Measurements from ENCODE around the gene ATP8A2. TPM values are rescaled to one million over a fixed set of nuclear protein-coding genes. Genes with fewer than 3 reads are reported as not detected.

Gene ATP8A2
- total and polyA plus RNA-seq, 10 of the 15 experiments (the other 5 are each of a cell fraction or from before 2014, with no cell fraction given), result 0.01 to 0.04 (median 0.04) TPM; not detected in 7

GRCh38 chr13:25652764-25653163, 281.0 kb downstream of the ATP8A2 start:
- Histone ChIP-seq H3K4me2 (ENCODE audit: control insufficient read depth, insufficient read depth) (no peak overlapping the region), H3K27me3 (replicated peaks in 1 of 2; ENCODE audit: control insufficient read depth in 2 of 2, insufficient read depth in 2 of 2, low read length in 1 of 2) (no peaks in the 10 kb centered on the region), H2AFZ (ENCODE audit: control insufficient read depth, low read depth, low read length) (no peak overlapping the region), H3K27ac (ENCODE audit: control insufficient read depth, insufficient read depth) (no peak overlapping the region), H3K9me3 (replicated peaks; ENCODE audit: control insufficient read depth, insufficient read depth, low read length) (no peaks in the 10 kb centered on the region), H3K4me1 (ENCODE audit: control insufficient read depth, insufficient read depth, low read length) (no peaks in the 10 kb centered on the region), H3K9ac (ENCODE audit: control insufficient read depth, insufficient read depth, low read length) (no peak overlapping the region), H4K20me1 (ENCODE audit: control insufficient read depth, insufficient read depth) (no peaks in the 10 kb centered on the region), H3K36me3 (ENCODE audit: control insufficient read depth in 2 of 2, insufficient read depth in 2 of 2, low read length in 1 of 2) (no peaks in the 10 kb centered on the region), H3K4me3 (no peak overlapping the region), H3K79me2 (ENCODE audit: control insufficient read depth, insufficient read depth, low read length) (no peaks in the 10 kb centered on the region)
- POLR2A ChIA-PET, result no interaction called here
- in situ Hi-C loops (cut with MboI) (no loop called here), intact Hi-C loops (cut with micrococcal nuclease; ENCODE audit: unreplicated experiment) (no loop called here)
- DNase-seq (ENCODE audit: low read depth, low spot score) (no peak), ATAC-seq (no peak), FAIRE-seq (no peak)
- no peak for TF ChIP-seq POLR2AphosphoS5 (IDR thresholded peaks at IDR 0.05; ENCODE audit: low read length)
- TF ChIP-seq MEF2A (IDR thresholded peaks at IDR 0.05; ENCODE audit: insufficient read depth, low read depth, low read length), result no peak
- no peak for TF ChIP-seq RUNX3 (IDR thresholded peaks at IDR 0.05; ENCODE audit: low read length)
- no peak for TF ChIP-seq JUND (IDR thresholded peaks at IDR 0.05; ENCODE audit: low read depth, low read length)
- TF ChIP-seq, protein P1, sequence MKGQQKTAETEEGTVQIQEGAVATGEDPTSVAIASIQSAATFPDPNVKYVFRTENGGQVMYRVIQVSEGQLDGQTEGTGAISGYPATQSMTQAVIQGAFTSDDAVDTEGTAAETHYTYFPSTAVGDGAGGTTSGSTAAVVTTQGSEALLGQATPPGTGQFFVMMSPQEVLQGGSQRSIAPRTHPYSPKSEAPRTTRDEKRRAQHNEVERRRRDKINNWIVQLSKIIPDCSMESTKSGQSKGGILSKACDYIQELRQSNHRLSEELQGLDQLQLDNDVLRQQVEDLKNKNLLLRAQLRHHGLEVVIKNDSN (IDR thresholded peaks at IDR 0.05; ENCODE audit: borderline replicate concordance, extremely low read length, insufficient read depth, low read depth, low read length), result no peak
- TF ChIP-seq PML (IDR thresholded peaks at IDR 0.05; ENCODE audit: low read length), result no peak
- TF ChIP-seq, protein P2, sequence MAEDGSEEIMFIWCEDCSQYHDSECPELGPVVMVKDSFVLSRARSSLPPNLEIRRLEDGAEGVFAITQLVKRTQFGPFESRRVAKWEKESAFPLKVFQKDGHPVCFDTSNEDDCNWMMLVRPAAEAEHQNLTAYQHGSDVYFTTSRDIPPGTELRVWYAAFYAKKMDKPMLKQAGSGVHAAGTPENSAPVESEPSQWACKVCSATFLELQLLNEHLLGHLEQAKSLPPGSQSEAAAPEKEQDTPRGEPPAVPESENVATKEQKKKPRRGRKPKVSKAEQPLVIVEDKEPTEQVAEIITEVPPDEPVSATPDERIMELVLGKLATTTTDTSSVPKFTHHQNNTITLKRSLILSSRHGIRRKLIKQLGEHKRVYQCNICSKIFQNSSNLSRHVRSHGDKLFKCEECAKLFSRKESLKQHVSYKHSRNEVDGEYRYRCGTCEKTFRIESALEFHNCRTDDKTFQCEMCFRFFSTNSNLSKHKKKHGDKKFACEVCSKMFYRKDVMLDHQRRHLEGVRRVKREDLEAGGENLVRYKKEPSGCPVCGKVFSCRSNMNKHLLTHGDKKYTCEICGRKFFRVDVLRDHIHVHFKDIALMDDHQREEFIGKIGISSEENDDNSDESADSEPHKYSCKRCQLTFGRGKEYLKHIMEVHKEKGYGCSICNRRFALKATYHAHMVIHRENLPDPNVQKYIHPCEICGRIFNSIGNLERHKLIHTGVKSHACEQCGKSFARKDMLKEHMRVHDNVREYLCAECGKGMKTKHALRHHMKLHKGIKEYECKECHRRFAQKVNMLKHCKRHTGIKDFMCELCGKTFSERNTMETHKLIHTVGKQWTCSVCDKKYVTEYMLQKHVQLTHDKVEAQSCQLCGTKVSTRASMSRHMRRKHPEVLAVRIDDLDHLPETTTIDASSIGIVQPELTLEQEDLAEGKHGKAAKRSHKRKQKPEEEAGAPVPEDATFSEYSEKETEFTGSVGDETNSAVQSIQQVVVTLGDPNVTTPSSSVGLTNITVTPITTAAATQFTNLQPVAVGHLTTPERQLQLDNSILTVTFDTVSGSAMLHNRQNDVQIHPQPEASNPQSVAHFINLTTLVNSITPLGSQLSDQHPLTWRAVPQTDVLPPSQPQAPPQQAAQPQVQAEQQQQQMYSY (CRISPR knock-in tag; IDR thresholded peaks at IDR 0.05), result no peak
- no peak for TF ChIP-seq JUNB (IDR thresholded peaks at IDR 0.05)
- no peak for TF ChIP-seq POLR2AphosphoS2 (IDR thresholded peaks at IDR 0.05; ENCODE audit: low read depth, low read length)
- no peak for TF ChIP-seq EGR1 (IDR thresholded peaks at IDR 0.05; ENCODE audit: borderline replicate concordance in 1 of 2, low read depth in 2 of 2, low read length in 2 of 2)
- no peak for TF ChIP-seq SREBF2 (IDR thresholded peaks at IDR 0.05; ENCODE audit: low read length)
- TF ChIP-seq NBN (IDR thresholded peaks at IDR 0.05), result no peak
- TF ChIP-seq, protein P3, sequence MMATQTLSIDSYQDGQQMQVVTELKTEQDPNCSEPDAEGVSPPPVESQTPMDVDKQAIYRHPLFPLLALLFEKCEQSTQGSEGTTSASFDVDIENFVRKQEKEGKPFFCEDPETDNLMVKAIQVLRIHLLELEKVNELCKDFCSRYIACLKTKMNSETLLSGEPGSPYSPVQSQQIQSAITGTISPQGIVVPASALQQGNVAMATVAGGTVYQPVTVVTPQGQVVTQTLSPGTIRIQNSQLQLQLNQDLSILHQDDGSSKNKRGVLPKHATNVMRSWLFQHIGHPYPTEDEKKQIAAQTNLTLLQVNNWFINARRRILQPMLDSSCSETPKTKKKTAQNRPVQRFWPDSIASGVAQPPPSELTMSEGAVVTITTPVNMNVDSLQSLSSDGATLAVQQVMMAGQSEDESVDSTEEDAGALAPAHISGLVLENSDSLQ (IDR thresholded peaks at IDR 0.05), result no peak
- no peak for TF ChIP-seq TBL1XR1 (IDR thresholded peaks at IDR 0.05; ENCODE audit: low read depth, low read length)
- no TSS peak for BruUV-seq (replicated peaks)
- CTCF ChIA-PET, result no interaction called here
- SMC1A ChIA-PET (ENCODE audit: uncharacterized antibody, unreplicated experiment), result no interaction called here
- RAD21 ChIA-PET (ENCODE audit: unreplicated experiment), result no interaction called here
- 48% methylated on average over 2 of the region's 2 CpGs for WGBS (ENCODE audit: insufficient coverage, insufficient replicate concordance, low lambda C conversion rate, missing lambda C conversion rate)

All from GM12878 (cell line).